Muscle layer of colon (tissue), 2 donors: ENCODE measurements around the gene STXBP2.

ENCODE experiments used
- H3K27ac ChIP-seq: one replicate; pipeline ENCODE4 v1.7.0; 2013; ENCODE audit warnings: low read depth, mild to moderate bottlenecking, low read length, moderate library complexity
- H3K27me3 ChIP-seq, 2 donors: one replicate each; pipeline ENCODE4 v1.7.0; 2013; ENCODE audit warnings: low read length in 2 of 2, mild to moderate bottlenecking in 2 of 2; ENCODE audit not compliant: insufficient read depth in 2 of 2, control insufficient read depth in 1 of 2
- H3K36me3 ChIP-seq: one replicate; pipeline ENCODE4 v1.7.0; 2013; ENCODE audit warnings: mild to moderate bottlenecking, low read length; ENCODE audit not compliant: insufficient read depth
- H3K4me1 ChIP-seq: one replicate; pipeline ENCODE4 v1.7.0; 2013; ENCODE audit warnings: mild to moderate bottlenecking, low read length; ENCODE audit not compliant: insufficient read depth
- H3K4me3 ChIP-seq, 2 donors: one replicate each; pipeline ENCODE4 v1.7.0; 2013; ENCODE audit warnings: low read length in 2 of 2, low read depth in 1 of 2, mild to moderate bottlenecking in 1 of 2, moderate library complexity in 1 of 2
- H3K9ac ChIP-seq: one replicate; pipeline ENCODE4 v1.7.0; 2013; ENCODE audit warnings: low read length
- H3K9me3 ChIP-seq: one replicate; pipeline ENCODE4 v1.7.0; 2013; ENCODE audit warnings: mild to moderate bottlenecking, low read length
- donor health status: abdominal sarcoma.
- donor health status: Adenocarcinoma of cecum.

Gene STXBP2

DNA sequence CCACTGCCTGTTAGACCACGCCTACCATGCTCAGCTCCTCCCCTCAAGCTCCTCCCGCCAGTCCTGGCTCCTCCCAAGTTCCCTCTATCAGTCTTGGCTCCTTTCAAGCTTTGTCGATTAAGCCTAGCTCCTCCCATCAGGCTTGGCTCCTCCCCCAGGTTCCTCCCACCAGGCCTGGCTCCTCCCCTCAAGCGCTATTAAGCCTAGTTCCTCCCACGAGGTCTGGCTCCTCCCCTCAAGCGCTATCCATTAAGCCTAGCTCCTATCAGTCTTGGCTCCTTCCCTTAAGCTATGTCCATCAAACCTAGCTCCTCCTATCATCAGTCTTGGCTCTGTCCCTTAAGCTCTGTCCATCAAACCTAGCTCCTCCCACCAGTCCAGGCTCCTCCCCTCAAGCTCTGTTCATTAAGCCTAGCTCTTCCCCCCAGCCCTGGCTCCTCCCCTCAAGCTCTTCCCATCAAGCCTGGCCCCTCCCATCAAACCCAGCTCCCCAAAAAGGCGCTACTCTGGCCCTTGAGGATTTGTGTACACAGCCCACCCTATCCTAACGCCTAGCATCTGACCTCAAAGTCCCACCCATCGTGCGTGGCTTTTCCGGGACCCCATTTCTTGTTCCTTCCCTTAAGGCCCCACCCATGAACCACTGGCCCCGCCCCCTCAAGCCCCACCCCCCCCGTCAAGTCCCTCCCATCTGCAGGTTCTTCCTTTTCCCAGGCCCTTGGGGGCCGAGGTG lies 31.3 kb upstream of the STXBP2 start:
- Histone ChIP-seq H3K9ac (no peak overlapping the region), H3K9me3 (no peaks in the 10 kb centered on the region), H3K4me3 (no peak overlapping the region), H3K27ac (no peak overlapping the region), H3K36me3 (no peaks in the 10 kb centered on the region), H3K27me3 (peaks cover 0 to 15% of the 10 kb centered on the region in 2 donors), H3K4me1 (no peaks in the 10 kb centered on the region)

DNA sequence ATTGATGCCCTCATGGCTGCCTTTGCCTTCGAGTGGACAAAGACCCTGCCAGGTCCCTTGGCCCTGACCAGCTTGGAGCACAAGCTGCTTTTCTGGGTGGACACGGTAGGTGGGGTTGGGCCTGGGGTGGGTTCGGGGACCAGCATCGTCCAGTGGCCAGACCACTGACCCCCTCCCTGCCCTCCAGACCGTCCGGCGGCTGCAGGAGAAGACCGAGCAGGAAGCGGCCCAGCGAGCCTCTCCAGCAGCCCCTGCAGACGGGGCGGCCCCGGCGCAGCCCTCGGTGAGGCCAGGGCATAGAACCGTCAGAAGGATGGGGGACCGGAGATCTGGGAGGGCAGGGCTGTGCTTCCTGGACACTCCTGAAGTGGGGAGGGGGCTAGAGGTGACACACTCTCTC lies 30.6 kb upstream of the STXBP2 start:
- Histone ChIP-seq H3K9ac (no peak overlapping the region), H3K27me3 (peaks cover 0 to 15% of the 10 kb centered on the region in 2 donors), H3K4me3 (no peak overlapping the region), H3K4me1 (no peaks in the 10 kb centered on the region), H3K36me3 (no peaks in the 10 kb centered on the region), H3K27ac (no peak overlapping the region), H3K9me3 (no peaks in the 10 kb centered on the region)

DNA sequence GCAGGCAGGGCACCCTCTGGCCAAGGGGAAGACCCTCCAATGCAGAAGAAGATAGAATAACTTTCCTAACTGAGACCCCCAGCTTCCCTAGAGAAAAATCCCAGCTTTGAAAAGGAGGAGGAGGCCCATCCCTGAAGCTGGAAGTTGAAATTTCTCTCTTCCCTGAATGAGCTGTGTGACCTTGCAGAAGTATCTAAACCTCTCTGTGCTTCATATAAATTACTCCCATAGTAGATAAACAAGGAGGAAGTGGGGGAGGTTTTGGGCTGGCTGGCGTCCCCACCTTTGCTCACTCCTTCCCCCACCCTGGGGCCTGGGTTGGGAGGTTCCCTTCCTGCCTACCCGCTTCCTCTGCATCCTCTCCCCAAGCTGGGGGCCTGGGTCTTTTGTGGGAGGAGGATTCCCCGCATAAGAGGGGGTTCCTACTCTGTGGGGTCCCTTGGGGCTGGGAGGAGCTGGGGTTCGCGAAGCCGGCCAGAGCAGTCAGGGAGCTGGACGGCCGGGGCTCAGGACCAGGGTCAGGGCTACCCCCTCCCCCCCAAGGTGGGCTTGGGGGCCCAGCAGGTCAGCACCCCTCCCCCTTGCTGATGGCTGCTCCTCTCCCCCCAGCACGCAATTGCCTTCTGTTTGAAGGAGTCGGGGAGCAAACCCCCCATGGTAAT lies 29.6 kb upstream of the STXBP2 start:
- Histone ChIP-seq H3K36me3 (no peaks in the 10 kb centered on the region), H3K4me1 (no peaks in the 10 kb centered on the region), H3K27me3 (peaks cover 0 to 15% of the 10 kb centered on the region in 2 donors)

DNA sequence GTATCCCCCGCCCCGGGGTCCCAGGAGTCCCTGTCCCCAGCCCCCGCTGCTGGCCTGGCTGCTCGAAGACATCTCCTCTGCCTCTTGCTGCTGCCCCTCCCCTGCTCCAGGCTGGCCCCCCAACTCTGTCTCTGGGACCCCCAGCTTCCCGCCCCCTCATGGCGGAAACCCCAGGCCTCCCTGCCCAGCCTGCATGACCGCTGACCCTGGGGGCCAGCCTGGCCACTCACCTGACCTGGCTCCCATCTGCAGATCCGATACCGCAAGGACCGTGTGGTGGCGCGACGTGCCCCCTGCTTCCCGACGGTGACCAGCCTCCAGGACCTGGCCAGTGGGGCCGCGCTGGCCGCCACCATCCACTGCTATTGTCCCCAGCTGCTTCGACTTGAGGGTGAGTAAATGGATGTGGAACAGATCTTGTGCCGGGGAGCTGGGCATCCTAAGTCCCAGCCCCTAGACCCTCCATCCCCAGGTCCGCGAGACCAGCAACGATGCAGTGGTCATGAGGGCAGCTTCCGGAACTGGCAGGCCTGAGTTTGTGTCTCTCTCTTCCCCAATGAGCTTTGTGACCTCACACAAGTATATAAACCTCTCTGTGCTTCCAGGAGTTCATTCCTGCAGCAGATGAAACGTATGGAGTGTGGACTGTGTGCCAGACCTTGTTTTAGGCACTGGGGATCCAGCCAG lies 28.9 kb upstream of the STXBP2 start:
- Histone ChIP-seq H3K4me3 (no peak overlapping the region), H3K27ac (no peak overlapping the region), H3K9ac (no peak overlapping the region), H3K4me1 (no peaks in the 10 kb centered on the region), H3K27me3 (peaks cover 0 to 15% of the 10 kb centered on the region in 2 donors), H3K9me3 (no peaks in the 10 kb centered on the region), H3K36me3 (no peaks in the 10 kb centered on the region)

More for the DNA sequence above, 29.6 kb upstream of the STXBP2 start:
- no peak overlapping the region for H3K4me3 ChIP-seq
- no peaks in the 10 kb centered on the region for H3K9me3 ChIP-seq
- no peak overlapping the region for H3K27ac ChIP-seq
- H3K9ac ChIP-seq = no peak overlapping the region

DNA sequence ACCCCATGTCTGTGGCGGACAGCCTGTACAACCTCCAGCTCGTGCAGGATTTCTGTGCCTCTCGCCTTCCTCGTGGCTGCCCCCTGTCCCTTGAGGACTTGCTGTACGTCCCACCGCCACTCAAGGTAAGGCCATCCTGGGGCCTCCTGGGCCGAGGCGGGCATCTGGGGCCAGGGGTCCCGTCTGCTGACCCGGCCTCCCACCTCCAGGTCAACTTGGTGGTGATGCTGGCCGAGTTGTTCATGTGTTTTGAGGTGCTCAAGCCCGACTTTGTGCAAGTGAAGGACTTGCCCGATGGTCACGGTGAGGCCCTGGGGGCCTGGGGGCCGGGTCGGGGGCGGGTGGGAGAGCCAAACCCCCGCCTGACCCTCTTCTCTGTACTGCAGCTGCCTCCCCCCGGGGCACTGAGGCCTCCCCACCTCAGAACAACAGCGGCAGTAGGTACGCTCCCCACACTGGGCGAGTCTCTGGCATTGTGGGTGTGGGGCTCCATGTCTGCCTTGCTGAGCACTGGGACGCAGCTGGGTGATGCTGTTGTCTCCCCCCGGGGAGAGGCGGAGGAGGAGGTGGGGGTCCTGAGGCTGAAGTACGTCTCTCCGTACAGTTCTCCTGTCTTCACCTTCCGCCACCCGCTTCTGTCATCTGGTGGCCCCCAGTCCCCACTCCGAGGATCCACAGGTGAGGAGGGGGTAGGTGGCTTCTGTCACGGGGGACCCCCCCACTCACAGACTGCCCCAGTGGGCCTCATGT lies 26.2 kb upstream of the STXBP2 start:
- Histone ChIP-seq H3K4me3 (no peak overlapping the region), H3K4me1 (no peaks in the 10 kb centered on the region), H3K27me3 (peaks cover 0 to 1% of the 10 kb centered on the region in 2 donors), H3K27ac (no peak overlapping the region), H3K9me3 (no peaks in the 10 kb centered on the region), H3K9ac (no peak overlapping the region), H3K36me3 (no peaks in the 10 kb centered on the region)

DNA sequence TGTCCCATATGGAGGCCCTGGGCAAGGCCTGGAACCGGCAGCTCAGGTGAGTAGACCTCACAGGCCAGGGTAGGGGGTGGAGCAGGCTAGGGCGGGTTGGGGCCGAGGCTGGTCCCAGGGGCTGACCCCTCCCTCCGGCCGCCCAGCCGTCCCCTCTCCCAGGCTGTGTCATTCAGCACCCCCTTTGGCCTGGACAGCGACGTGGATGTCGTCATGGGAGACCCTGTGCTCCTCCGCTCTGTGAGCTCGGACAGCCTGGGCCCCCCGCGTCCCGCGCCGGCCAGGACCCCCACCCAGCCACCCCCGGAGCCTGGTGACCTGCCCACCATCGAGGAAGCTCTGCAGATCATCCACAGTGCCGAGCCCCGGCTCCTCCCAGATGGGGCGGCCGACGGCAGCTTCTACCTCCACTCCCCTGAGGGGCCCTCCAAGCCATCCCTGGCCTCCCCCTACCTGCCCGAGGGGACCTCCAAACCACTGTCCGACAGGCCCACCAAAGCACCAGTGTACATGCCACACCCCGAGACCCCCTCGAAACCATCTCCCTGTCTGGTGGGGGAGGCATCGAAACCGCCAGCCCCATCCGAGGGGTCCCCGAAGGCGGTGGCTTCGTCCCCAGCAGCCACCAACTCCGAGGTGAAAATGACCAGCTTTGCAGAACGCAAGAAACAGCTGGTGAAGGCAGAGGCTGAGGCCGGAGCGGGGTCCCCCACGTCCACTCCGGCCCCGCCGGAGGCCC lies 25.2 kb upstream of the STXBP2 start:
- no peak overlapping the region for H3K9ac ChIP-seq
- no peak overlapping the region for H3K4me3 ChIP-seq
- H3K36me3 ChIP-seq = no peaks in the 10 kb centered on the region
- no peaks in the 10 kb centered on the region for H3K9me3 ChIP-seq
- no peaks in the 10 kb centered on the region for H3K4me1 ChIP-seq
- no peaks in the 10 kb centered on the region for H3K27me3 ChIP-seq
- no peak overlapping the region for H3K27ac ChIP-seq

DNA sequence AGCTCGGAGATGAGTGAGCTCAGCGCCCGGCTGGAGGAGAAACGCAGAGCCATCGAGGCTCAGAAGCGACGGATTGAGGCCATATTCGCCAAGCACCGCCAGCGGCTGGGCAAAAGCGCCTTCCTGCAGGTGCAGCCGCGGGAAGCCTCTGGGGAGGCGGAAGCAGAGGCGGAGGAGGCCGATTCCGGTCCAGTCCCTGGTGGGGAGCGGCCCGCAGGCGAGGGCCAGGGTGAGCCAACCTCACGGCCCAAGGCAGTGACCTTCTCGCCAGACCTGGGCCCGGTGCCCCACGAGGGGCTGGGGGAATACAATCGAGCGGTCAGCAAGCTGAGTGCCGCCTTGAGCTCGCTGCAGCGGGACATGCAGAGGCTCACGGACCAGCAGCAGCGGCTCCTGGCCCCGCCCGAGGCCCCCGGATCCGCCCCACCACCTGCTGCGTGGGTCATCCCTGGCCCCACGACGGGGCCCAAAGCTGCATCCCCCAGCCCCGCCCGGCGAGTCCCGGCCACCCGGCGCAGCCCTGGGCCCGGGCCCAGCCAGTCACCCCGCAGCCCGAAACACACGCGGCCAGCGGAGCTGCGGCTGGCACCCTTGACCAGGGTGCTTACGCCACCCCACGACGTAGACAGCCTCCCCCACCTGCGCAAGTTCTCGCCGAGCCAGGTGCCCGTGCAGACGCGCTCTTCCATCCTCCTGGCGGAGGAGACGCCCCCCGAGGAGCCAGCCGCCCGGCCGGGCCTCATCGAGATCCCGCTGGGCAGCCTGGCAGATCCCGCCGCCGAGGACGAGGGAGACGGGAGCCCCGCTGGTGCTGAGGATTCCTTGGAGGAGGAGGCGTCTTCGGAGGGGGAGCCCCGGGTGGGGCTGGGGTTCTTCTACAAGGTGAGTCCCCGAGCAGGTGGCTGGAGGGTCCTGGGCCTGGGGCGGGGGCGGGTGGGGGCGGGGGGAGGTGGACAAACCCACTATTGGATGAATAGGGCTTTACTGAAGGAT lies 24.3 kb upstream of the STXBP2 start:
- Histone ChIP-seq H3K4me1 (no peaks in the 10 kb centered on the region), H3K27ac (no peak overlapping the region), H3K36me3 (no peaks in the 10 kb centered on the region), H3K27me3 (no peaks in the 10 kb centered on the region), H3K9me3 (no peaks in the 10 kb centered on the region), H3K4me3 (no peak overlapping the region), H3K9ac (no peak overlapping the region)

DNA sequence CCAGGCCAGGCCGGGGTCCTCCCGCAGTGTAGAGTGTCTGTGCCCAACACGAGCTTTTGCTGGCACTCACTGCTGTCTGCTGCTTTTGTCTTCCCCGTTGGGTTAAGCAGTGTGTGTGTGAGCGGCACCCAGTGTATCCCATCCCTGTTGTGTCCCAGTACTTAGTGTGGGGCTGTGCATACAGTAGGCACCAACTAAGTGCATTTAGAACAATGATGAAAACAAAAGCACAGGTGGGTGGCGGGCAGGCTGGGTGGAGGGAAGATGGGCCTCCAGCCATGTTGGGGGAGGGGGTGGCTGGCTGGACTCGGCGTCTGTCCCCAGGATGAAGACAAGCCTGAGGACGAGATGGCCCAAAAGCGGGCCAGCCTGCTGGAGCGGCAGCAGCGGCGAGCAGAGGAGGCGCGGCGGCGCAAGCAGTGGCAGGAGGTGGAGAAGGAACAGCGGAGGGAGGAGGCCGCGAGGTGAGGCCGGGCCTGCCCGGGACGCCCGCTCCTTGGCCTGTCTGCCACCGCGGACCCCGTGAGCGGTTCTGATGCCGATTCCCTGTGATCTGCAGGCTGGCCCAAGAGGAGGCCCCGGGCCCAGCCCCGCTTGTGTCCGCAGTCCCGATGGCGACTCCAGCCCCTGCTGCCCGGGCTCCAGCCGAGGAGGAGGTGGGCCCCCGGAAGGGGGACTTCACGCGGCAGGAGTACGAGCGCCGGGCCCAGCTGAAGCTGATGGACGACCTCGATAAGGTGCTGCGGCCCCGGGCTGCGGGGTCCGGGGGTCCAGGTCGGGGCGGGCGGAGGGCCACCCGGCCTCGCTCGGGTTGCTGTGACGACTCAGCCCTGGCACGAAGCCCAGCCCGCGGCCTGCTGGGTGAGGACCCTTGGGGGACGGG lies 21.8 kb upstream of the STXBP2 start:
- H3K27ac ChIP-seq = no peak overlapping the region
- H3K27me3 ChIP-seq = no peaks in the 10 kb centered on the region
- no peak overlapping the region for H3K4me3 ChIP-seq
- peaks cover 6% of the 10 kb centered on the region for H3K36me3 ChIP-seq
- peaks cover 4% of the 10 kb centered on the region for H3K4me1 ChIP-seq
- H3K9me3 ChIP-seq = no peaks in the 10 kb centered on the region
- no peak overlapping the region for H3K9ac ChIP-seq

DNA sequence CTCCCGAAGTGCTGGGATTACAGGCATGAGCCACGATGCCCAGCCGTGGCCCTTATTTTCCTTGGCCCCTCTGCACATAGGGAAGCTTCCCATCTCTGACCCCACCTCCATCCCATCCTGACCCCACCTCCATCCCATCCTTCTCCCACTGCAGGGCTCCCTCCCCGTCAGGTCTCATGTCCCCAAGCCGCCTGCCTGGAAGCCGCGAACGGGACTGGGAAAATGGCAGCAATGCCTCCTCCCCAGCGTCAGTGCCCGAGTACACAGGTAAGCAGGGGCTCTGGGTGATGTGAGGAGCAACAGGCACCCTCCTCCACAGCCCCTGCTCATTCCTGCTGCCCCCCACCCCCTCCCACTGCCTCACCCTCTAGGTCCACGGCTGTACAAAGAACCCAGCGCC lies 19.7 kb upstream of the STXBP2 start:
- Histone ChIP-seq H3K9ac (no peak overlapping the region), H3K27me3 (no peaks in the 10 kb centered on the region), H3K4me1 (peaks cover 4% of the 10 kb centered on the region), H3K9me3 (no peaks in the 10 kb centered on the region), H3K4me3 (no peak overlapping the region), H3K27ac (no peak overlapping the region), H3K36me3 (peaks cover 22% of the 10 kb centered on the region)
